HG03280 (cell line): Measurements from ENCODE around the gene THBS1.

Source experiments
- ATAC-seq: cut with Tn5 transposase; IDR thresholded peaks from one replicate; pipeline ENCODE4 v1.9.1; 2021; ENCODE audit warnings: mild to moderate bottlenecking, moderate library complexity; ENCODE audit not compliant: unreplicated experiment

THBS1 gene

GRCh38 chr15:39587731-39588530 lies 7.1 kb downstream of the THBS1 start:
- no peak for ATAC-seq

GRCh38 chr15:39588531-39589192 lies 7.8 kb downstream of the THBS1 start:
- no peak for ATAC-seq

- ATAC-seq = no peak
These were observed 8.4 kb downstream of the THBS1 start for GRCh38 chr15:39589193-39589814.

- no peak for ATAC-seq
These were observed 9.2 kb downstream of the THBS1 start for GRCh38 chr15:39589815-39590644.

DNA sequence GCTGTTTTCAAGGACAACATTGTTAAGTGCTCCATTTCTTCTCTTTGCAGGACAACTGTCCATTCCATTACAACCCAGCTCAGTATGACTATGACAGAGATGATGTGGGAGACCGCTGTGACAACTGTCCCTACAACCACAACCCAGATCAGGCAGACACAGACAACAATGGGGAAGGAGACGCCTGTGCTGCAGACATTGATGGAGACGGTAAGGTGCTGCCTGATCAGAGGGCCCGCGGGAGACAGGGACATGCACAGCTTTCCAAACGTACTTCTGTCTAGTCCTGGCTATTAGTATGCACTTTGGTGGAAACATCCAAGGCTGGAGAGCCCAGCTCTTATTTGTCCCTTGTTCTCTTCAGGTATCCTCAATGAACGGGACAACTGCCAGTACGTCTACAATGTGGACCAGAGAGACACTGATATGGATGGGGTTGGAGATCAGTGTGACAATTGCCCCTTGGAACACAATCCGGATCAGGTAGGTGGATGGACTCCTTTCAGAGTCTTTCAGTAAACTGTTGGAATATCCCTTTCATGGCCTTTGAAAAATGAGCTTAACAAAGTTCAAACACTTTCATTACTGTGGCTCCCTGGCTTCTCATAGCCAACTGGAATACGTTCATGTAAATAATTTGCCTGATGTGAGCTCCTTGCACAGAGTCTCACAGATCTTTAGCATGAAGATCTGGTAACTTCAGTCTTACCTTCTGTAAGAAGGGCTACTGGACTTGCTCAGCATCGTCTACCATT lies 10.4 kb downstream of the THBS1 start:
- ATAC-seq = no peak

DNA sequence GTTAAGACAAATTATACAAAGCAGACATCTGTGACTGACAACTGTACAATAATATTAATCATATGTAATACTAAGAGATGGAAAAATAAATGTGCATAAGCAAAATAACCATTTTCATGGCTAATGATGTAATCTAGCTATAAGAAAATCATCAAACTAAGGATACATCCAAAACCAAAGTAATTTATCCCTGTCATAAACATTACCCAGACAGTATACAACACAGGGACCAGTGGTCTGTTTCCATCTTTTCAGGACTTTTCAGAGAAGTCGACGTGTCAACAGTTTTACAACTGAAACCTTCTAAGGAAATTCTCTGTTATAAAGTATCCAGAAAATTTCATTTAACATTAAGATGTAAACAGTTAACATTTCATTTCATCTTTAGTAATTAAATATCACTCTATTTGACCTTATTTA lies 11.0 kb downstream of the THBS1 start:
- no peak for ATAC-seq

DNA sequence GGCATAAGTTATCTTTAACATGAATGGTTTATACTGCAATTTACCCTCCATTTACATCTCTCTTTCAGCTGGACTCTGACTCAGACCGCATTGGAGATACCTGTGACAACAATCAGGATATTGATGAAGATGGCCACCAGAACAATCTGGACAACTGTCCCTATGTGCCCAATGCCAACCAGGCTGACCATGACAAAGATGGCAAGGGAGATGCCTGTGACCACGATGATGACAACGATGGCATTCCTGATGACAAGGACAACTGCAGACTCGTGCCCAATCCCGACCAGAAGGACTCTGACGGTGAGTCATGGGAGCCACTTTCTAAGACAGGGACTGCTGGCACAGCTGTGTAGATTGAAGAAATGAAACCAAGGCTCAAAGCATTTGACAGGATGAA lies 11.6 kb downstream of the THBS1 start:
- ATAC-seq = no peak

- no peak for ATAC-seq
These were observed 12.3 kb downstream of the THBS1 start for GRCh38 chr15:39593071-39593655.

DNA sequence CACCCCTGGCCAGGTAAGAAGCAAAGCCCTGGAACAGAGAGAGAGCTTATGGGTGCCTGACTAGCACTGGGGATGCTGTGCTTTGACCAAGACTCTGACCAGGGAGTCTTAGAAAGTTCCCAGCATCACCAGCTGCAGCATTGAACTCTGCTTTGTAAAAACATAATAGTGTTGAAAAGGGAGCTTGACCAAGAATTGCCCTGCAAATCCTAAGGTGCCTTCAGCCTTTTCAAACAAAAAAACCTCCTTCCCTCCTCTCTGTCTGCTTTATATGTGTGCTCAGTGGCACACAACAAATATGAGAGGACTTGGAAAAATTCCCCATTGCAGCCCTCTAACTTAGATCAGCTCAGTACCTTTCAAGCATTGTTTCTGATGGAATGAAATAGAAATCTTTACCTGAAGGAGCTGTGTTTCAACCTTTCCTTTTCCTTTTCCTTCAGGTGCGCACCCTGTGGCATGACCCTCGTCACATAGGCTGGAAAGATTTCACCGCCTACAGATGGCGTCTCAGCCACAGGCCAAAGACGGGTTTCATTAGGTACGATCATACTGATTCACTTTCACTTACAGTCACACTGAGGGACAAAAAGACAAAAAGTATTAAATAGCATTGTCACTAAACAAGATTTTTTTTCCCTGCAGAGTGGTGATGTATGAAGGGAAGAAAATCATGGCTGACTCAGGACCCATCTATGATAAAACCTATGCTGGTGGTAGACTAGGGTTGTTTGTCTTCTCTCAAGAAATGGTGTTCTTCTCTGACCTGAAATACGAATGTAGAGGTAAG lies 13.0 kb downstream of the THBS1 start:
- no peak for ATAC-seq

GRCh38 chr15:39594446-39595337 lies 13.8 kb downstream of the THBS1 start:
- no peak for ATAC-seq

DNA sequence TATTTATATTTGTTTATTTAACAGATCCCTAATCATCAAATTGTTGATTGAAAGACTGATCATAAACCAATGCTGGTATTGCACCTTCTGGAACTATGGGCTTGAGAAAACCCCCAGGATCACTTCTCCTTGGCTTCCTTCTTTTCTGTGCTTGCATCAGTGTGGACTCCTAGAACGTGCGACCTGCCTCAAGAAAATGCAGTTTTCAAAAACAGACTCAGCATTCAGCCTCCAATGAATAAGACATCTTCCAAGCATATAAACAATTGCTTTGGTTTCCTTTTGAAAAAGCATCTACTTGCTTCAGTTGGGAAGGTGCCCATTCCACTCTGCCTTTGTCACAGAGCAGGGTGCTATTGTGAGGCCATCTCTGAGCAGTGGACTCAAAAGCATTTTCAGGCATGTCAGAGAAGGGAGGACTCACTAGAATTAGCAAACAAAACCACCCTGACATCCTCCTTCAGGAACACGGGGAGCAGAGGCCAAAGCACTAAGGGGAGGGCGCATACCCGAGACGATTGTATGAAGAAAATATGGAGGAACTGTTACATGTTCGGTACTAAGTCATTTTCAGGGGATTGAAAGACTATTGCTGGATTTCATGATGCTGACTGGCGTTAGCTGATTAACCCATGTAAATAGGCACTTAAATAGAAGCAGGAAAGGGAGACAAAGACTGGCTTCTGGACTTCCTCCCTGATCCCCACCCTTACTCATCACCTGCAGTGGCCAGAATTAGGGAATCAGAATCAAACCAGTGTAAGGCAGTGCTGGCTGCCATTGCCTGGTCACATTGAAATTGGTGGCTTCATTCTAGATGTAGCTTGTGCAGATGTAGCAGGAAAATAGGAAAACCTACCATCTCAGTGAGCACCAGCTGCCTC lies 14.7 kb downstream of the THBS1 start:
- no peak for ATAC-seq

- no peak for ATAC-seq
These were observed 15.6 kb downstream of the THBS1 start for GRCh38 chr15:39596358-39597051.

- no peak for ATAC-seq
These were observed 16.5 kb downstream of the THBS1 start for GRCh38 chr15:39597336-39597735.

- ATAC-seq = no peak
These were observed 16.9 kb downstream of the THBS1 start for GRCh38 chr15:39597751-39598185.

- no peak for ATAC-seq
These were observed 17.4 kb downstream of the THBS1 start for GRCh38 chr15:39598186-39598850.
